ENCODE data around the gene C2CD3.
A peak's percentile ranks its signal among the peaks of the same experiment; 100 is the strongest.
"Not testable (repeated sequence)": the region's sequence is repeated elsewhere in the genome, so short reads cannot be mapped to it uniquely, and the experiment has no call there.

C2CD3 gene

DNA sequence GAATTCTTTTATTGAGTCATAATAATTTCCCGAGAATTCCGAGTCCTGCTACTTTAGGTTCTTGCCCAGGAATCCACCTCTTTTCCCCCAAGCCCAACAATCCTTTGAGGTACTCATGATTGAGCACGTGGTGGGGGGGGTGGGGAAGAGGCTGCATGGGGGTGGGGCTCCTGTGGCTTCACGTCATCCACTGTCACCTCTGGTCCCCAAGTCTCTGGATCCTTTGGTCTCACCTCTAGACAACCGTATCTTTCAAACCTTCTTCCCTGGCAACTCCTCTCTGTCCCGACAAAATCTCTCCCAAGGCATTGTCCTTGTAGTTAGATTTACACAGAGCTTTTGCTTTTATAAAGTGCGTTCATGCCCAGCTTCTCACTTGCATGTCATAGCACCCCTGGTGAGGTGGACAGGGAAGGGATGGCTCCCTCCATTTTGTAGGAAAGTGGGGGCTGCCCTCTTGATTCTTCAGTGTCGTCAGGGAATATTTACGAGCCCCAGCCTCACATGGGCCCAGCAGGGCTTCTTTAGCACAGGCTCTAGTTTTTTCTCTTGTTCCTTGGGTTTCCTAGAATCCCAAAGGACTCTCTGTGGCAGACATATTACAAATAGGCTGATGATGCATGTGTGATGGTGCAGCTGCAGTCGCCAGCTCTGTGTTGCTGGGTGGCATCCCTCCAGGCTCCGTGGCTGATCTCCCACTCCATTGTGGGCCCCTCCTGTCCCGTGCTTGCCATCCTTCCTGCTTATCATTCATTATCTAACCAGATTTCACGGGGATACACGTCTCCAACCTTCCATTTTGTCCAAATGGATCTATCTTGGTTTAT is 170.3 kb downstream of the C2CD3 start:
- DNase-seq, result no peak

GRCh38 chr11:73999581-74000306 is 171.1 kb downstream of the C2CD3 start:
- DNase-seq, result no peak

- DNase-seq, result no peak
Measured at GRCh38 chr11:73998846-73999575, 171.8 kb downstream of the C2CD3 start.

GRCh38 chr11:73997120-73997770 is 173.6 kb downstream of the C2CD3 start:
- no peak for DNase-seq

- no peak for DNase-seq
Measured at GRCh38 chr11:73996161-73996747, 174.5 kb downstream of the C2CD3 start.

- no peak for DNase-seq
Measured at GRCh38 chr11:73995731-73996130, 175.1 kb downstream of the C2CD3 start.

- no peak for DNase-seq
Measured at GRCh38 chr11:73995247-73995646, 175.6 kb downstream of the C2CD3 start.

DNA sequence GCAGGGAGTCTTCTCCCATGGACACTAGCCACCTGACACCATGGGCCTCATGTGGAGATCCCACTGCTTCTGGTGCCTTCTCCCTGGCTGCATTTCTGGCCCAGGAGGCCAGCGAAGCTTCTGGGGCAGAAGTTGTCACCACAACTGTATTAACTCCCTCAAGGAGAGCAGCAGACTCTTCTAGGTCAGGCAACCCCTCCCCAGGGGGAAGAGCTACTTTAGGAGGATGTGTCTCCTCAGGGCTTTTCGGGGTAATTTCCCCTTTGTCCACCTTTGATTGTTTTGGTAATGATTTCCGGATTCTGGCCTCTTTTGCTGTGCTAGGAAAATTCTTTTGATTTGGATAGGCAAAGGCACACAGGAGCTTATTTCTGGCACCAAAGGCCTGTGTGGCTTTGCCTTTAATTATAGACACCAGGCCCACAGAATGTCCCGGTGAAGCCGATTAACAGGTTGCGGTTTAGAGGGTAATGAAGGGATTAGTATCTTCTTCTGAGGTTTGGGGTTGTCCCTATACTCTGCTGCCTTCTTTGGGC is 179.3 kb downstream of the C2CD3 start:
- DNase-seq, result no peak

DNA sequence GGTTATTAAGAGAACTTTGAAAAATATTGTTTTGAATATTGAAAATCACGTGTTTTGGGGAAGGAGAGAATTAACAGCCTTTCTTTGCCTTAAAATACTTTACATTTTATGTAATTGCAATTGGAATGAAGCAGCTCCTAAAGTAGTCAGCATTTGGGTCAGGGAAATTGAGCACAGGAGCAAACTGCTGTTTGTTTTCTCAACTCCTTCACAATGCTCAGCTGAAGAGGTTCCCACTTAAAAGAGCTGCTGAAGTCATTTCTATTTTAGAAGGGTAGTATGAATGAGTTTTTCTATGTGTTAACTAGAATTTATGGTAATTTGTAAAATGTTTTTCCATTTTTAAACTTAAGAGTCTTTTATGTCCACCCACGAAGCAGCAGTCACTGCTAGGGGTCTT is 180.1 kb downstream of the C2CD3 start:
- no peak for DNase-seq

GRCh38 chr11:73989156-73989555 is 181.6 kb downstream of the C2CD3 start:
- DNase-seq, result no peak

GRCh38 chr11:73988227-73988626 is 182.6 kb downstream of the C2CD3 start:
- no peak for DNase-seq

GRCh38 chr11:73985661-73986060 is 185.1 kb downstream of the C2CD3 start:
- not testable (repeated sequence) for DNase-seq

DNA sequence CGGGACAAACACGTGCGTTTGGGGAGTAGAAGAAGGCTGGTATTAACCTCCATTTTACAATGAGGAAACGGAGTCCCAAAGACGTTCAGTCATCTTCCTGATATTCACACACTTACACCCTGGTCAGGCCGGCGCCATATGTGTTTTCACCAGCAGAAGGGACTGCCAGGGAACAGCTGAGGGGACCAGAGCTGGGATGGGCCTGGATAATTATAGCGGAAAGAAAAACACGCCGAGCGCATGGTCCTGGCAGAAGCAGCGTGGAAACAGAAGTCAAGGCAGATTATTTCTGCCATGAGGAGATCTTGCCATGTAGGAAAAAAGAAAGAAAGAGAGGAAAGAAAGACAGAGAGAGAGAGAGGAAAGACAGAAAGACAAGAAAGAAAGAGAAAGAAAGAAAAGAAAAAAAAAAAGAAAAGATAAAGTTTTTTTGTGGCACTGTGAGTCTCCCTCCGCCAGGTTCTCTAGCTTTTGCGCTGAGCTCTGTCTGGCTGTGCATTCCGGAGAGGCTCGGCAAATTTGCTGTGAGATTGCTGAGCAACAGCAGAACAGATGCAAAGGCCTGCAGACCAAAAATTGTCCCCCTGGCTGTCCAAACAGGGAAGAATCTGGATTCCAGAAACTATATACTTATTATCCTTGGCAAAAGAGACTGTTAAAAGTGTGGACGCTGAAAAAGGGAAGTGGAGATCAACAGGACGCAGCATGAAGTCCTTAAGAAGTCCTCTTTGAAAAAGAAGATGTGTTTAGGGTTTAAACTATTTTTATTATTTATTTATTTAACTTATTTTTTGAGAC is 186.9 kb downstream of the C2CD3 start:
- no peak for DNase-seq

DNA sequence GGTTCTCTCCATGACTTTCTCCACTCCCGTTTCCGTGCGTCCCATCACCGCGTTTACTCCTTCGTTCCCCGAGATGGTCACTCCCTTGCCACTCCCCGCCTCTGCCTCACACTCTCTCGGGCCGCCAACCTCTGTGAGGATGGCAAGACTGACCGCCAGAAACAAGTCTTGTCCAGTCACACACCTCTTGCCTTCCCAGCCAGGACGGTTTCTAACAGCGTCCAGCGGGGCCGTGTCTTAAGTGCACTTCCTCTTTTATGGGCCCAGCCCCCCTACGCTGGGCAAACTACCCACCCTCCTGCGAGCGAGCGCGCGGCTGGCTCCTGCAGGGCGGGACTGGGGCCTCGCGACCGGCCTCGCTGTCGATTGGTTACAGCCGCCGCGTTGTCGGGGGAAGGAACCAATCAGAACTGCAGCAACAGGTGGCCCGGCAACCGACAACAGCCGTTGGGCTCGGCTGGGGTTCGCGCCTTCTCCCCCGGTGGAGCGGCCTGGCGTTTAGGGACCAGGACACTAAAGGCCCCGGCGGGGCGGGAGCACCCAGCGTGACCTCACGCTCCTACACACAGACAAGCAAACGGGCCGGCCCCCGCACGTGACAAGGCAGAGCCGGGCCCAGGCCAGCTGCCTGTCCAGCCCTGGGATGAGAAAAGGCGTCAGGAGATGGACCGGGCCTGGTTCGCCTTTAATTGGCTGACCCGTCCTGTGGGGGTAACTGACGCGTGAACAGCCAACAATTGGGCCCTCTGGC is 187.6 kb downstream of the C2CD3 start:
- DNase-seq, result peak; percentile 84

- peak; percentile 78 for DNase-seq
Measured at GRCh38 chr11:73982595-73982989, 188.2 kb downstream of the C2CD3 start, which contains the start of gene UCP2. UCP2 (minus strand) TSS chr11:73982843; CDS start chr11:73978378, 4,465 bp downstream.

DNA sequence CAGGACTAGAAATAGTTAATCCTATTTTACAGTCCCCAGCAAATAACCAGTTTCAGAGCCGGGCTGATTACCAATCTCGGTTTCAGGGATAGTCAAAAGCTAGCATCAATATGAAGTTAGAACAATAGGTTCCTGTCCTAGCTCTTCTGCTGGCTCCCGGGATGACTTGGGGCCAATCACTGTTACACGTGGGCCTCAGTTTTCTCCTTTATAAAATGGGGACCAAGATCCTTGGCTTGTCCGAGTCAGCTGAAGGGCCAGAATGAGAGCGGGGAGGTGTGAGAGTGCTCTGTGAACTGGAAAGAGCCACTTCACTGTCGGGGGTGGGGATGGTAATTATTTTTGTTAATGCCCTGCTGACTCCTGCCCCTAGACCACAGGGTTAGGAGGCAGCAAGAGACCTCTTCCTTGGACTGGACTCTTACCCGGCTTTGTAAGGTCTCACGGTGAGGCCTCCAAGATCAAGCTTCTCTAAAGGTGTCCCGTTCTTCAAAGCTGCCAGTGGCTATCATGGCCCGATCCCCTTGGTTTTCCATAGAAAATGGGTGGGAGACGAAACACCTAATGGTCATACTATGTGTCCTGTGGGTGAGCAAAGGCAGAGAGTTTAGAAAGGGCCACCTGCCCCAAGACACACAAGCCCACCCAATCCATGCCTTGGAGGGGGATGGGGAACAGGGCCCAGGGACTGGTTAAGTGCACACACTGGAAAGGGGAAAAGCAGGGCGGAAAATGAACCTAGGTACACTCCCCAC is 189.6 kb downstream of the C2CD3 start:
- no peak for DNase-seq

DNA sequence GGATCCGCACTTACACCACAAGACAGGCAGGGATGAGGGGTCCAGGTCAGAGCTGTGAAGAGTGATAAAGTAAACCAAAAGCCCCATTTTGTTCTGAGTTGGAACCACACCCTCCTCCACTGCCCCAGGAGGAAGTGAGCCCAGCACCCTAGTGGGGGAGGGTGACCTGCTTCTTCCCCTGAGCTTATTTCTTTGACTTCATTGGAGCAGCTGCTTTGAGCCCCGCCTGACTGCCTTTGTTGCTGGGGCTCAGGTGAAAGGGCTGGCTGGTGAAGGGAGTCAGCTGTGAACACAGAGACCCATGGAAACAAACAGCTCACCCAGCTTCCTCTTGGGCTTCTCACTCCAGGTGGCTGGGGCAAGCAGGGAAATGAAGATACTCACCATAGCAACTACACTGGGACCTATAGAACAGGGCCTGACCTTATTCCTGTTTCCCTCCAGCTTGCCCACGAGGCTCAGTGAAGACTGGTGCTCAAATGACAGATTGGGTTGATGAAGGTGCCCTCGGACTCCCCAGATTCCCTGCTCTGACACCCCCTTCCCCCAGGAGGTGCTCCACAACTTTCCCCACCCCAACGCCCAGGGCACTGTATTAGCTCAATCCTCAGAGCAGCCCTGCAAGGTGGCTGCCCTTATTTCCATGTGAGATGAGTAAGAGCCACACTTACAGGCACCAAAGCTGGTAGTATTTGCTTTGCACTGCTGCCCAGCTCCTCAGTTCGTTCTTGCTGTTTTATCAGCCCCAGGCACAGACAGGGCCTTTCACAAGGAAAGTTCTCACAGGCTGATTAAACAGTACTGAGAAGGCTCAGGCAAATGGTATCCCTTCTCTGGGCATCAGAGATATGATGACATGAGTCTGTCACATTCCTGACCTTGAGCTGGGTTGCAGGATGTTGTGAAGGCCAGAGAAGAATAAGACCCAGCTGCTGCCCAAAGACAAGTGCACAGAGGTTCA is 190.5 kb downstream of the C2CD3 start:
- DNase-seq, result peak; percentile 57

- DNase-seq, result no peak
Measured at GRCh38 chr11:73978576-73979086, 192.2 kb downstream of the C2CD3 start.

All from T-helper 9 cell (primary cell).